Iris pigment epithelial cell (primary cell): ENCODE results near the gene COL21A1.
"Not testable (repeated sequence)": the region's sequence is repeated elsewhere in the genome, so short reads cannot be mapped to it uniquely, and the experiment has no call there.

Source experiments
- DNase-seq: peaks from one replicate; pipeline ENCODE4 v3.0.0-alpha.2; 2011; ENCODE audit warnings: low read depth

The COL21A1 gene

DNA sequence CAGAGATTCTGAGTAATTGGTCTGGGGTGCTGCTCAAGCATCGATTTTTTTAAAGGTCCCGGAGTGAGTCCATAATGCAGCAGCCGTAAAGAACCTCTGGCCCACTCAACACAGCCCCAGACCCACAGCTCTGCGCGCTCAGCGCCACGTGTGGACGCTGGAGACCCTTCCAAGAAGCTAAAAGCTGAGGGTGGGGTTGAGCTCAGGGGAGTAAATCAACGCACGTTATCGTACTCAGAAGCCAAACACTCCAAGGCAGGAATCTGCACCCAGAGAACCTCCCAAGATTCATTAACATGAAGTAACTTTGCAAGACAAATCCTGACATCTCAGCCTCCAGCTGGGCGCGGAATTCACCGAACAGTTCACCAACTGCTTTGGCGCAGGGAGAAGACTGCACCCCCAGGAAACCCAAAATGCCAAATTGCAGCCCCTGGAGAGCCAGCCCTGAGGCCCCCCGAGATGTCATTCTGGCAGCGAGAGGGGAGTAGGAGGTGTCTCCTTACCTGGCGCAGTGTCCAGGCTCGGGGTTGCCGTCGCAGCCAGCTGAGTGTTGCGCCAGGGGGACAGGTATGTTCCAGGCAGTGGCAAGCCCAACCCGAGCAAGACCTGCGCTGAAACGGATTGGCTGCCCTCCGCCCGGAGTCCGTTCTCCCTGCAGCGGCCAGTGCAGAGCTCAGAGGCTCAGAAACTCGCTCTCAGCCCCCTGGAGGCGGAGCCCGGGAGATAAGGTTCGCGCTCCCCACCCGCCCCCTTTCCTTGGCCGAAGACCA, at the start of gene COL21A1:
Gene COL21A1 (minus strand): TSS at position 700 of the 773 bp plus-strand sequence. CDS start 64,962 bp downstream, outside the sequence.
- DNase-seq, result peak; percentile 27

GRCh38 chr6:56293781-56294180, 46.4 kb upstream of the COL21A1 start:
- DNase-seq, result no peak

DNA sequence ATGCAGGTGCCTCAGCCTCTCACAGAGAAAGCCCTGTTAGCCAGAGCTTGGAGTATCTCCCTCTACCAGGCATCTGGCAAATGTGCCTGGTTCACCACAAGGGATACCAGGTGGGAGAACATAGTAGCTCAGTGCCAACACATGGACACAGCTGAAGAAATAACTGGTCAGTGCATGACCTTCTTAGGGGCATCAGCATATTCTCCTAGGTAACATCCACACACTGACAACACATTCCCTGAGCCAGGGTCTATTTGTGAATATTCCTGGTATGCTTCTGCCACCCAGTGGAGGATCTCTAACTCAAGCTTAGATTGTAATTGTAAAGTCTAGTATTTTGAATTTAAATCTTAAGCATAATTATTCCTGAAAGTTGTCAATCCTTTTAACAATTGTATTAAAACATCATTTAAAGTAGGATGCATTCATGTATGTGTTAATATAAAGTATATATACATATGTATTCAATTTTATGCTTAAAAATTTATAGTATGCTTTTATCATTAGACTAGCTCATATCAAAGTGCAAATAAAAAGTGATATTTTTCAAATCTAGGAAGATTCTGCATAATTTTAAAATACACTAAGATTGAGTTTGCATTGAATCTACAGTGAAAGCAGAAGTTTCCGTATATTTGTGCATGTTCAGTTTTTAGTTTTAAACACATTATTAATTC, 45.3 kb upstream of the COL21A1 start:
- DNase-seq, result peak; percentile 69

DNA sequence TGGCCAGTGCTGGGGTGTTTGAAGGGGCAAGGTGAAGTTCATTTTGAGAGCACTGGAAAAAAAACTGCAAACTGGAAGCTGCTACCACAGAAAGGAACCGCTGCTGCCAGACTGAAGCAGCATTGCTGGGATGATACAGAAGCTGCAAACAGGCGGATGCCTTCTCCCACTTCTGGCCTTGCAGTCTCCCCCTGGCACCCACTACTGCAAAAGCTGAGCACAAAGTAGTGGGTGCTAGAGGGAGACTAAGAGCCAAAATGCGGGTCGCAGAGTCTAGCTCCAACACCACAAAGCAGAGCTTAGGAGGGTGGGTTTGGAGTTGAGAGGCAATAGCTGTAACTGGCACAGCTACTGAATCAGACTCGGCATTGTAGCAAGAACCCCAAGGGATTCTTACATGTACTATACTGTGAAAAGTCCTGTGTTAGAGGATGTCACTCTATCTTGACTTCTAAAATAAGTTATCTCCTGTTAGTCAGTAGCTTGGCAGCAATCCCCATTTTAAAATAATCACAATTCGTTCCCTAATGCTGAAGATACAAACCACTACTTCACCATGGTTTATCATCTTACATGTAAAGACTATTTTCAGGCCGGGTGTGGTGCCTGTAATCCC, 44.0 kb upstream of the COL21A1 start:
- peak; percentile 22 for DNase-seq

- DNase-seq, result no peak
Observed at GRCh38 chr6:56289721-56290120, 42.3 kb upstream of the COL21A1 start.

- no peak for DNase-seq
Observed at GRCh38 chr6:56288347-56288746, 41.0 kb upstream of the COL21A1 start.

DNA sequence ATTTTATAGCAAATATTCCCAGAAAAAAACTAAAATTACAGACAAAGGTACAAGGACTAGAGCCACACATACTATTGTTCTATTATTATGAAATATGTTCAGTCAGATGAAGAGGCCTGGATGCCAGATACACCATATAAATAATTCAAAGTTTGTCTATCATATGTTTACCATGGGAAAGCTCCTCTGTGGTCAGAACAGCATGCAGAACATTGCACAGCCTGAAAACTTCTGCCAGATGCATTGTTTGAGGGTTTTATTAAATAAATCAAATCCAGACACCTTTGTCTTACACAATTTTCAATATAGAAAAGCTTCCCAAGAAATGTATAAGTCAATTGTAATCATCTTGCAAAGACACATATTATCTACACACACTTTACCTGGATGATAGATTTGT, 35.0 kb upstream of the COL21A1 start:
- peak; percentile 60 for DNase-seq

DNA sequence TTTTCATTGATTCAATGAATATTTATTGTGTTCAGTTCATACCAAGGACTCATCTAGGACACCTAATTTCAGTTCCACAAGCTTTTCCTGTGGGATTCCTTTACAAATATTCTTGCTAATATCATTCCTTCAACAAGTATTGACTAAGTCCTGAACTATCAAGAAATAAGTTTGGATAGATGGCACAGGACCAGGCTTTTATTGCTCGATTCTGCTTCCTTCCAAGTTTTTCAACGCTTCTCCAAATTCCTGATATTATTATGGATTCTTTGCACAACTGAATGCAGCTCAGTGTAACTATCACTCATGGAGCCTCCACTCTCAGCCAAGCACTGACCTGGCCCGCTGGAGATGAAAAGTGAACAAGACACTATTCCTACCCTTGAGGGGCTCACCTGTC, 32.7 kb upstream of the COL21A1 start:
- no peak for DNase-seq

- DNase-seq, result peak; percentile 59
Observed at GRCh38 chr6:56279331-56280080, 32.1 kb upstream of the COL21A1 start.

- DNase-seq, result no peak
Observed at GRCh38 chr6:56278171-56278591, 30.8 kb upstream of the COL21A1 start.

GRCh38 chr6:56270812-56271441, 23.5 kb upstream of the COL21A1 start:
- no peak for DNase-seq

- DNase-seq, result no peak
Observed at GRCh38 chr6:56268266-56268665, 20.9 kb upstream of the COL21A1 start.

DNA sequence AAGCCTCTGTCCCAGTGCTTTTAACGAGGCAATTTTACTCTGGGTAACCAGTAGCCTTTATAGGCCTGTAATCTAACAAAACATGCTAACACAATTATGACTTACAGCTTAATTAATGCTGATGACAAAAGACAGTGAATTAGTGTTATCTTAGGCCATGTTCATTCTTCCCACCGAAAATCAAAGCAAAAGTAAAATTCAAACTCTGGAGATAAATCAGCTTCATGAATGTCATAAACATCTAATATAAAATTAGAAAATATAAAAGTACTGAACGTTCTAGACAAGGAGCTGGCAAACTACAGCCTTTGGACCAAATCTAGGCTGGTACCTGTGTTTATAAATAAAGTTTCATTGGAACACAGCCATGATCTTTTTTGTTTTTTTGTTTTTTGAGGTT, 18.6 kb upstream of the COL21A1 start:
- DNase-seq, result no peak

GRCh38 chr6:56263596-56264315, 16.4 kb upstream of the COL21A1 start:
- DNase-seq, result no peak

- not testable (repeated sequence) for DNase-seq
Observed at GRCh38 chr6:56260593-56260992, 13.2 kb upstream of the COL21A1 start.

GRCh38 chr6:56259234-56260077, 12.1 kb upstream of the COL21A1 start:
- DNase-seq, result peak; percentile 81

GRCh38 chr6:56255349-56255748, 8.0 kb upstream of the COL21A1 start:
- DNase-seq, result no peak

- no peak for DNase-seq
Observed at GRCh38 chr6:56250266-56250665, 2.9 kb upstream of the COL21A1 start.

GRCh38 chr6:56247654-56248122, 308 bp upstream of the COL21A1 start:
- DNase-seq, result no peak

GRCh38 chr6:56246541-56246880, 869 bp downstream of the COL21A1 start:
- no peak for DNase-seq
